Measurements from ENCODE around the gene CBY3.
"Not testable (repeated sequence)": the region's sequence is repeated elsewhere in the genome, so short reads cannot be mapped to it uniquely, and the experiment has no call there.

CBY3 gene

DNA sequence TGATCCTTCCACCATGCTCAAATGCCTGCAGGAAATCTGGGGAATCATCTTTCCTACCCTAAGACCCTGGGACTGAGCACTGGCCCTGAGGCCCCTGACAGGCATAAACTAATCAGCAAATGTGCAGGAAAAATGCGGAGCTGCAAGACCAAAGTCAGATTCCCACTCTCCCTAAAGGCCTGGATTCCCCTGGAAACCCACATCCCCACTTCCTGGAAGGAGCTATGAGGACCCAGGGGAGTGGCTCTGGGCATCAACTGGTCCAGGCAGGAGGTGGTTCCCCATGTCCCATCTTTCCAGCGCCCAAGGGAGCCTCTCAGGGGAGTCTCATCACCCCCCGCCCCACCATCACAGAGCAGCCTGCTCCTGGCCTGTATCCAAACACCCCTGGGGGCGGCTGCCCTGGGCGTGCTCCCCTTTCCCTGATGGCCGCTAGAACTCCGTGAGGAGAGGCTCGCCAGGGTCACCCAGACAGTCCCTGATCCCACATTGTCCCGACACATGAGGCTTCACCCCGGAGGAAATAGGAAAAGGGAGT lies 31.6 kb downstream of the CBY3 start:
- in situ Hi-C loops (cut with HindIII; ENCODE audit: low pct_ligation_motif_present, low sequenced_read_pairs); H3K4me3 ChIP-seq (ENCODE audit: low read depth, low read length); H3K36me3 ChIP-seq (replicated peaks); H3K27me3 ChIP-seq (replicated peaks); H3K27ac ChIP-seq; DNase-seq: not testable (repeated sequence)

DNA sequence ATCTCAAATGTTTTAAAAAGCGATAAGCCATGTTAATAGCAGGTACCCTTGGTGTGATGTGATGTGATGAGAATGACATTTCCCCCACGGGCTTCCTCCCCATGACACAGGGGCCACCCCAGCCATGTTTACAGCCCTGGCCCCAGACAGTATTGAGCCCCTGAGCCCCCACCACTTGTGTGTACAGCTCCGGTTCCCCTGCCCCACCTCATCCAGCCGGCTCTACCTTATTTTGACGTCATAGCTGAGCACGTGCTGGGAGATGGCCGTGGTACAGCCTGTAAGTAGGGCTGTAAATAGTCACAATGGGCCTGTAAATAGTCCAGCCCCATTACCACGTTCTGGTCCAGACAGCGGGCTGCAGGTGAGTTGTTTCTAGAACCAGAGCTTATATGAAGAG lies 32.4 kb downstream of the CBY3 start:
- Histone ChIP-seq H3K27ac (no peak overlapping the region), H3K36me3 (replicated peaks) (no peaks in the 10 kb centered on the region), H3K27me3 (replicated peaks) (no peaks in the 10 kb centered on the region), H3K4me3 (ENCODE audit: low read depth, low read length) (no peak overlapping the region)
- DNase-seq, result no peak
- in situ Hi-C loops (cut with HindIII; ENCODE audit: low pct_ligation_motif_present, low sequenced_read_pairs), result no loop called here
- TF ChIP-seq, protein P1, sequence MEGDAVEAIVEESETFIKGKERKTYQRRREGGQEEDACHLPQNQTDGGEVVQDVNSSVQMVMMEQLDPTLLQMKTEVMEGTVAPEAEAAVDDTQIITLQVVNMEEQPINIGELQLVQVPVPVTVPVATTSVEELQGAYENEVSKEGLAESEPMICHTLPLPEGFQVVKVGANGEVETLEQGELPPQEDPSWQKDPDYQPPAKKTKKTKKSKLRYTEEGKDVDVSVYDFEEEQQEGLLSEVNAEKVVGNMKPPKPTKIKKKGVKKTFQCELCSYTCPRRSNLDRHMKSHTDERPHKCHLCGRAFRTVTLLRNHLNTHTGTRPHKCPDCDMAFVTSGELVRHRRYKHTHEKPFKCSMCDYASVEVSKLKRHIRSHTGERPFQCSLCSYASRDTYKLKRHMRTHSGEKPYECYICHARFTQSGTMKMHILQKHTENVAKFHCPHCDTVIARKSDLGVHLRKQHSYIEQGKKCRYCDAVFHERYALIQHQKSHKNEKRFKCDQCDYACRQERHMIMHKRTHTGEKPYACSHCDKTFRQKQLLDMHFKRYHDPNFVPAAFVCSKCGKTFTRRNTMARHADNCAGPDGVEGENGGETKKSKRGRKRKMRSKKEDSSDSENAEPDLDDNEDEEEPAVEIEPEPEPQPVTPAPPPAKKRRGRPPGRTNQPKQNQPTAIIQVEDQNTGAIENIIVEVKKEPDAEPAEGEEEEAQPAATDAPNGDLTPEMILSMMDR (IDR thresholded peaks at IDR 0.05; ENCODE audit: low read depth, low read length, missing control alignments), result no peak

DNA sequence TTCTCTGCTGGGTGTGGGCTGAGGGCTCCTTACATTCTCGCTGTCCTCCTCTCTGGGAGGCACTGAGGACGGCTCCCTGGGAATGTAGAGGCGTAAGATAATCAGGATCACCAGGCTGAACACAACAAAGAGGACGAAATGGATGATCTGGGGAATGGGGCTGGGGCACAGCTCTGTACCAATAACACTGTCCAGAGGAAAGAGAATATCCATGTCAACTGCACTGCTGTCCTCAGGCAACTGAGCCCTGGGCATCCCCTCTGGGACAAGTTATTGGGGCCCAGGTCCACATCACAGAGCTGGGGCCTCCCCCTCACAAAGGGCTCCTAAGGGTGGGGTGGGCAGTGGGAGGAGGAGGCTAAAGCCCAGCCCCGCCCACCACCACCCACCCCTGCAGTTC lies 36.1 kb downstream of the CBY3 start:
- H3K27ac ChIP-seq; DNase-seq; H3K27me3 ChIP-seq (replicated peaks); H3K4me3 ChIP-seq (ENCODE audit: low read depth, low read length); H3K36me3 ChIP-seq (replicated peaks); in situ Hi-C loops (cut with HindIII; ENCODE audit: low pct_ligation_motif_present, low sequenced_read_pairs): not testable (repeated sequence)

DNA sequence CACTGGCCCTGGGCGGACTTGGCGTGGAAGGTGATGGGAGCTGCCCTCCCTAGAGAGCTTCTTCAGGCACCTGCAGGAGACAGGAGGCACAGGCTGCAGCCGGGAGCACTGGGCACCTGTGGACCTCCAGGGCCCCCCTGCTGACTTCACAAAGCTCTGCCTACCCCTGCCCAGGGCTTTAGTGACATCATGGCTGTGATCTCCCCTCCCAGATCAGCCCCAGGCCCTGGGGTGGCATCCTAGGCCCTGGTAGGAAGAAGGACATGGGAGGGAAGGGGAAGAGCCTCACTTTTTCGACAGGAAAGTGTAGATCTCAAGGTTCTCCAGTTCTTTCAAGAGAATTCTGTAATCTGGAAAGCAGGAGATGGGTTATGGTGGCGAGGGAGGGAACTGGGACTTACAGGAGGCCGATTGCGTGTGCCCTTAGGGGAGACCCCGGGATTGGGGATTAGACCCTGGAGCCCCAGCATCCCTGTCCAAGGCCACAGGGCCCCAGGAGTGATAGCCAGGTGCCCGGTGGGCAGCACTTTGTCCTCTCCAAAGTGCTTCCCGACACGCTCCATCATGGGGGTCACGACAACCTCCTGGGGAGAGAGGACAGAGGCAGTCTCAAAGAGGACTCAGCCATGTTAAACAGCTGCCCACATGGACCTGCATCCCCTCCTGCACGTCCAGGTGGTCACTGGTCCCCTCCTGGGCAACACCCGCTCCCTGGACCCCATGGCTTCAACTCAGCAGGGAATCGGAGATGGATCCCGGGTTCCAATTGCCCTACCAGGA lies 37.5 kb downstream of the CBY3 start:
- H3K4me3 ChIP-seq (ENCODE audit: low read depth, low read length); H3K36me3 ChIP-seq (replicated peaks); DNase-seq; H3K27me3 ChIP-seq (replicated peaks); in situ Hi-C loops (cut with HindIII; ENCODE audit: low pct_ligation_motif_present, low sequenced_read_pairs); H3K27ac ChIP-seq: not testable (repeated sequence)

DNA sequence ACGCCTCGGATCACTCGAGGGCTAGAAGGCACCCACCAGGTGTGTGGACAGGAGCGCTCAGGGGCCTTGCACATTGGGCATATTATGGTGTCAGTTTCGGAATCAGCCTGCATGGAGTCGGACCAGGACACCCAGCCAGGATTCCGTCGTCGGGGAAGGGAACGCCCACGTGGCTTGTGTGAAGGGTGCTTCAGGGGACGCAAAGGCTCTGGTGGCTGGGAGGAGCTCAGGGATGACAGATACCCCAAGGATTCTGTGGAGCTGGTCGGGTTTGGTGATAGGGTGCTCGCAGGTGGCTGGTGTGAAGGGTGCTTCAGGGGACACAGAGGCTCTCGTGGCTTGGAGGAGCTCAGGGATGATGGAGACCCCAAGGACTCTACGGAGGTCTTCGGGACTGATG lies 38.2 kb downstream of the CBY3 start:
- H3K4me3 ChIP-seq (ENCODE audit: low read depth, low read length); DNase-seq; H3K27me3 ChIP-seq (replicated peaks); H3K36me3 ChIP-seq (replicated peaks); in situ Hi-C loops (cut with HindIII; ENCODE audit: low pct_ligation_motif_present, low sequenced_read_pairs); H3K27ac ChIP-seq: not testable (repeated sequence)

DNA sequence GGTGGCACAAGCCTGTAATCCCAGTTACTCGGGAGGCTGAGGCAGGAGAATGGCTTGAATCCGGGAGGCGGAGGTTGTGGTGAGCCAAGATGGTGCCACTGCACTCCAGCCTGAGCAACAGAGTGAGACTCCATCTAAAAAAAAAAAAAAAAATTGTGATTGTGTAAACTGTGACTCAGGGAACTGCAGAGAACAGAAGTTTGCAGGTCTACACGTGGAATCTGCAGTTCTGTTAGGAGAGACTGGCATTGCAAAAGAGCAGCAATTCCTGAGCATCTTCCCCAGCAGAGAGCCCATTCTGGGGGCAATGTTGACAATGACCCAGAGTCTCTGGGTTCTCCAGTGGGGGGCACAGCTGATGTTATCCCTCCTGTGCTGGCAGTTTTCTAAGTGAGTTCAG lies 39.1 kb downstream of the CBY3 start:
- H3K4me3 ChIP-seq (ENCODE audit: low read depth, low read length); in situ Hi-C loops (cut with HindIII; ENCODE audit: low pct_ligation_motif_present, low sequenced_read_pairs); H3K27me3 ChIP-seq (replicated peaks); DNase-seq; H3K36me3 ChIP-seq (replicated peaks); H3K27ac ChIP-seq: not testable (repeated sequence)

DNA sequence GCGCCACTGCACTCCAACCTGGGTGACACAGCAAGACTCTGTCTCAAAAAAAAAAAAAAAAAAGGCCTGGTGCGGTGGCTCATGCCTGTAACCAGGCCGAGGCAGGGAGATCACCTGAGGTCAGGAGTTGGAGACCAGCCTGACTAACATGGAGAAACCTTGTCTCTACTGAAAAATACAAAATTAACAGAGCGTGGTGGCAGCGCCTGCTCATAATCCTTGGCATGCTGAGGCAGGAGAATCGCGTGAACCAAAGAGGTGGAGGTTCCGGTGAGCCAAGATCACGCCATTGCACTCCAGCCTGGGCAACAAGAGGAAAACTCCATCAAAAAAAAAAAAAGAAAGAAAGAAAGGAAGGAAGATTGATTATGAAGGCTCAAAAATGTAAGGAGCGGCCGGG lies 41.5 kb downstream of the CBY3 start:
- H3K4me3 ChIP-seq (ENCODE audit: low read depth, low read length); in situ Hi-C loops (cut with HindIII; ENCODE audit: low pct_ligation_motif_present, low sequenced_read_pairs); H3K27ac ChIP-seq; H3K36me3 ChIP-seq (replicated peaks); DNase-seq; H3K27me3 ChIP-seq (replicated peaks): not testable (repeated sequence)

DNA sequence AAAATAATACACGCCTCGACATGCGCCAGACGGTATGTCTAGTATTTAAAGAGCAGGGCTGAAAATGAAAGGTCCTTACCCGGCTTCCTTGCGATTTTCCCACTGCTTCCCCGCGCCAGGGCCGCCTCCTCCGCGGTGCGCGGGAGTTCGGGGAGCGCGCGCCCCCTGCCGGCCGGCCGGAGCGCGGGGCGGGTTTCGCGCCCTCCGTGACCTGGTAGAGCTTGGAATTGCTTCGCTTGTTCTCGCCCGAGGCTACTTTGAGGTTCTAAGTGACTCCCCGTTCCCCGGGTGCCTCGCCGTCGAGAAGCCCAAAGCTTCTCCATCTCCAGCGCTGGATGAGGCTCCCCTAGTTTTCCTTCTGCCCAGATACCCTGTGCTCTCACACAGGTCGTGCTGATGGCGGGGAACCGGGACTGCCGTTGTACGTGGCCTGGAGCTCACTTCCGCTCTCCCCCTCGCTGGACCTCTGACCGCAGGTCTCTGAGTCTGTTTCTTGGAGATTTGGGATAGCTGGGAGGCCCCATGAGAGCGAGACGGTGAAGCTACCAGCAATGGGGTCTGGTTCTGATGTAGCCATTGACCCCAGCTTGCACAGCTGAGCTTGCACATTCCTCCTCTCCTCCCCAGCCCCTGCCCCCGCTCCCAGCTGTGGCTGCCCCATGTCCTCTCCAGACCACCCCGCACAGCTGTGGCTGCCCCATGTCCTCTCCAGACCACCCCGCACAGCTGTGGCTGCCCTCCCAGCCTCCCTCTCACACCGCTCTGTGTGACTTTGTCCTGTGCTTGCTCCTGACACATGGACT lies 46.3 kb downstream of the CBY3 start:
- in situ Hi-C loops (cut with HindIII; ENCODE audit: low pct_ligation_motif_present, low sequenced_read_pairs); DNase-seq; H3K36me3 ChIP-seq (replicated peaks); H3K27me3 ChIP-seq (replicated peaks); H3K27ac ChIP-seq: not testable (repeated sequence)
- peak overlapping the region; percentile 24 for H3K4me3 ChIP-seq (ENCODE audit: low read depth, low read length)

DNA sequence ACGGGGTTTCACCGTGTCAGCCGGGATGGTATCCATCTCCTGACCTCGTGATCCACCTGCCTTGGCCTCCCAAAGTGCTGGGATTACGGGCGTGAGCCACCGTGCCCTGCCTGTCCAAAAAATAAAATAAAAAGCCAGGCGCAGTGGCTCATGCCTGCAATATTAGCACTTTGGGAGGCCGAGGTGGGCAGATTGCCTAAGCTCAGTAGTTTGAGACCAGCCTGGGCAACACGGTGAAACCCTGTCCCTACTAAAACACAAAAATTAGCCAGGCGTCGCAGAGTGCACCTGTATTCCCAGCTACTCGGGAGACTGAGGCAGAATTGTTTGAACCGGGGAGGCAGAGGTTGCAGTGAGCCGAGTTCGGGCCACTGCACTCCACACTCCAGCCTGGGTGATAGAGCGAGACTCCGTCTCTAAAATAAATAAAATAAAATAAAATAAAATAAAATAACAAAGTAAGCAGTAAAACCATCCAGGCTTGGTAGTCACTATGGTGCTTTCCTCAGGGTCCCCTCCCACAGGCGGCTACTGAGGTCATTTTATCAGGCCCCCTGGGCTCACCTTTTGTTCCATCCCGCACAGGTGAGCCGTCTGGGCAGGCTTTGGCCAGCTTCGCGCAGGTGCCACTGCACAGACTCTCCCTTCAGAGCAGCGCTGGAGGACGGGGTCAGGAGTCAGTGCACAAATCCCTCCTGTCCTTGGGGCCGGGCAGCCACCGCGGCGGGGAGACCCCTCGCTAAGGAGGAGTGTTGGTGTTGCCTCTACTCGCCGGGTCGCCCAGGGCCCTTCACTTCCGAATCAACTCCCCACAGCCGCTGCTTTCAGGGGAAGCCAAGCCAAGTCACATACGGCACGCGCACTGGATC lies 47.1 kb downstream of the CBY3 start:
- H3K4me3 ChIP-seq (ENCODE audit: low read depth, low read length), result peak overlapping the region; percentile 37
- in situ Hi-C loops (cut with HindIII; ENCODE audit: low pct_ligation_motif_present, low sequenced_read_pairs); H3K36me3 ChIP-seq (replicated peaks); DNase-seq; H3K27ac ChIP-seq; H3K27me3 ChIP-seq (replicated peaks): not testable (repeated sequence)
